Ectodermal cell (in vitro differentiated cells): Measurements from ENCODE around the gene AP5Z1.

ENCODE experiments used
- H3K27ac ChIP-seq: 2 replicates; pipeline ENCODE4 v1.7.0; 2013; ENCODE audit warnings: mild to moderate bottlenecking, low read depth, low read length; ENCODE audit not compliant: insufficient read depth, poor library complexity, severe bottlenecking
- H3K27me3 ChIP-seq: 2 replicates; pipeline ENCODE4 v1.7.0; 2013; ENCODE audit warnings: mild to moderate bottlenecking, low read length; ENCODE audit not compliant: insufficient read depth, control insufficient read depth, poor library complexity, severe bottlenecking
- H3K36me3 ChIP-seq: one replicate; pipeline ENCODE4 v1.7.0; 2013; ENCODE audit warnings: low read length; ENCODE audit not compliant: control insufficient read depth, insufficient read depth
- H3K4me1 ChIP-seq: one replicate; pipeline ENCODE4 v1.7.0; 2013; ENCODE audit warnings: low read length; ENCODE audit not compliant: control insufficient read depth, insufficient read depth
- H3K4me3 ChIP-seq: 2 replicates; pipeline ENCODE4 v1.7.0; 2013; ENCODE audit warnings: low read depth, low read length, control low read depth; ENCODE audit not compliant: insufficient read depth
- H3K9me3 ChIP-seq: 2 replicates; pipeline ENCODE4 v1.7.0; 2013; ENCODE audit warnings: mild to moderate bottlenecking, low read length, moderate library complexity; ENCODE audit not compliant: control insufficient read depth
- WGBS, 2 experiments: methylation state at CpG; one replicate each; pipeline ENCODE4 v1.1.7; 2013; ENCODE audit warnings: missing lambda C conversion rate in 2 of 2; 5-methylcytosine and 5-hydroxymethylcytosine counted together

Gene AP5Z1

GRCh38 chr7:4809666-4810065 lies 34.2 kb downstream of the AP5Z1 start:
- Histone ChIP-seq H3K36me3 (no peaks in the 10 kb centered on the region), H3K27me3 (no peaks in the 10 kb centered on the region), H3K4me3 (no peak overlapping the region), H3K4me1 (no peaks in the 10 kb centered on the region), H3K27ac (no peak overlapping the region), H3K9me3 (no peaks in the 10 kb centered on the region)
- 94 to 97% methylated on average over 14 of the region's 14 CpGs for whole genome bisulfite sequencing, 2 experiments

DNA sequence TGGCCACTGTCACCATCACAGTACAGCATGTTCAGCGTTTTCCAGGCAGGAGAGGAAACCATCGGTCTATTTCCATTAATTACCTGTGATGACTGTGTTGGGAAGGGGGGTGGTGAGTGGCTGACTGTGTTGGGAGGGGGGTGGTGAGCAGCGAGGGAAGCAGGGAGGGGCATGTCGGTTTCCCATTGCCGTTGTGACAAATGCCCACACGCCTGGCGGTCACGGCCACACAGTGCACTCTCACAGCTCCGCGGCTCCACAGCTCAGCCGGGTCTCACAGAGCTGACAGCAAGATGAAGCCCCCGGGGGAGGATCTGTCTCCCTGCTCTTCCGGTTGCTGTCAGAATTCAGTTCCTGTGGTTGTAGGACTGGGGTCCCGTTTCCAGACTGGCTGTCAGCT lies 39.0 kb downstream of the AP5Z1 start:
- Histone ChIP-seq H3K4me1 (no peaks in the 10 kb centered on the region), H3K9me3 (no peaks in the 10 kb centered on the region), H3K27me3 (no peaks in the 10 kb centered on the region), H3K4me3 (no peak overlapping the region), H3K36me3 (no peaks in the 10 kb centered on the region), H3K27ac (no peak overlapping the region)
- WGBS, 2 experiments, result 91 to 92% methylated on average over 14 of the region's 14 CpGs

DNA sequence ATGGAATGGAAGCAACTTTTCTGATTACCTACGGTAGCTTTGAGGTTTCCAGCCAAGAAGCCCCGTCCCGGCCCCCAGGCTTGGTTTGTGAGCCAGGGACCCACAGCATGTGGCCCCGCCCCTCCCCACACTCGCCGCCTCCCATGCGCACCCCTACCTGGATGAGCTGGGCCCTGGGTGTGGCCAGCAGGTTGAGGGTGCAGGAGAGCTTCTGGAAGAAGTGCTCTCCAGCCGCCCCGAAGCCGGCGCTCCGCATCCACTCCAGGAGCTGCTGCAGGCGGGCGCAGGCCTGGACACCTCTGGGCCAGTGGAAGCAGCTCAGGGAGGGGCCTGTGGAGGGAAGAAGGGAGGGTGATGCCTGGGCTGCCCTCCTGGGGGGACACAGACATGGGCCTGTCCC lies 39.7 kb downstream of the AP5Z1 start:
- 95 to 96% methylated on average over 14 of the region's 14 CpGs for WGBS, 2 experiments
- no peaks in the 10 kb centered on the region for H3K27me3 ChIP-seq
- H3K36me3 ChIP-seq, result no peaks in the 10 kb centered on the region
- no peak overlapping the region for H3K27ac ChIP-seq
- no peaks in the 10 kb centered on the region for H3K4me1 ChIP-seq
- no peak overlapping the region for H3K4me3 ChIP-seq
- no peaks in the 10 kb centered on the region for H3K9me3 ChIP-seq

- 92 to 94% methylated on average over 38 of the region's 38 CpGs for WGBS, 2 experiments
Observed at GRCh38 chr7:4815609-4816418, 40.4 kb downstream of the AP5Z1 start.

GRCh38 chr7:4816419-4817080 lies 41.1 kb downstream of the AP5Z1 start:
- Histone ChIP-seq H3K9me3 (no peaks in the 10 kb centered on the region), H3K27me3 (no peaks in the 10 kb centered on the region), H3K4me1 (no peaks in the 10 kb centered on the region), H3K27ac (no peak overlapping the region), H3K36me3 (no peaks in the 10 kb centered on the region), H3K4me3 (no peak overlapping the region)
- 93% methylated on average over 26 of the region's 26 CpGs for WGBS, 2 experiments

More at GRCh38 chr7:4815609-4816418, 40.4 kb downstream of the AP5Z1 start:
- Histone ChIP-seq H3K4me3 (no peak overlapping the region), H3K27me3 (no peaks in the 10 kb centered on the region), H3K4me1 (no peaks in the 10 kb centered on the region), H3K36me3 (no peaks in the 10 kb centered on the region), H3K27ac (no peak overlapping the region), H3K9me3 (no peaks in the 10 kb centered on the region)

DNA sequence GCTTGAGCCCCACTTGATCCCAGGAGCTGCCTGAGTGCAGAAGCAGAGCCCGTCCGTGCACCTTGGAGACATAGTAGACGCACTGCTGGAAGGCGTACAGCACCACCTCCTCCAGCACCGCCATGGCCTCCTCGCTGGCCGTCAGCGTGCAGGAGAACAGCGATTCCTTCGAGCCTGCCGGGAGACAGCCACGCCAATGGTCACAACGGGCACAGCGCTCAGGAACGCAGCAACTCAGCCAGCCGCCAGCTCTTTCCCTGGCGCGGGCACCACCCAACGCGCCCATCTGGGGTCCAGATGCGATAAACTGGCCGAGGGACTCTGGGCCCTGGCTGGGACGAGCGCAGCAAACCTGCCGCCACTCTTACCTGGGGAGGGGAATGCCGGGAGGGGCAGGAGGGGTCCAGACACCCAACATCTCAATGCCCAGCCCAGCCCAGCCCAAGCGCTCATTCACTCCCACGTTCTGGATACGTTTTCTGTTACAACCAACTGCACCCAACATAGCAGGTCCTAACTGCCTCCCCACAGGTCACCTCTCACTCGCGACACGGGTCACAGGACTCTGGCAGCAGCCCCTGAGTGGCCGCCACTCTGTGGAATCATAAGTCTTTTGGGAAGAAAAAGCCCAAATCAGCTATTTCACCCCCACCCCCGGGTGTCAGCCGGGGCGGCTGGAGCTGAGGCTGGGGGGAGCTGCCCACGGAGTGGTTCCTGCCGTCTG lies 41.9 kb downstream of the AP5Z1 start:
- no peaks in the 10 kb centered on the region for H3K27me3 ChIP-seq
- no peak overlapping the region for H3K4me3 ChIP-seq
- H3K36me3 ChIP-seq, result no peaks in the 10 kb centered on the region
- no peaks in the 10 kb centered on the region for H3K9me3 ChIP-seq
- 95% methylated on average over 38 of the region's 38 CpGs for WGBS, 2 experiments
- no peak overlapping the region for H3K27ac ChIP-seq
- H3K4me1 ChIP-seq, result no peaks in the 10 kb centered on the region

- no peak overlapping the region for H3K27ac ChIP-seq
- no peaks in the 10 kb centered on the region for H3K4me1 ChIP-seq
- H3K4me3 ChIP-seq, result no peak overlapping the region
- 92% methylated on average over 32 of the region's 32 CpGs for WGBS, 2 experiments
- H3K9me3 ChIP-seq, result no peaks in the 10 kb centered on the region
- H3K36me3 ChIP-seq, result no peaks in the 10 kb centered on the region
- no peaks in the 10 kb centered on the region for H3K27me3 ChIP-seq
Observed at GRCh38 chr7:4818000-4818794, 42.8 kb downstream of the AP5Z1 start.

DNA sequence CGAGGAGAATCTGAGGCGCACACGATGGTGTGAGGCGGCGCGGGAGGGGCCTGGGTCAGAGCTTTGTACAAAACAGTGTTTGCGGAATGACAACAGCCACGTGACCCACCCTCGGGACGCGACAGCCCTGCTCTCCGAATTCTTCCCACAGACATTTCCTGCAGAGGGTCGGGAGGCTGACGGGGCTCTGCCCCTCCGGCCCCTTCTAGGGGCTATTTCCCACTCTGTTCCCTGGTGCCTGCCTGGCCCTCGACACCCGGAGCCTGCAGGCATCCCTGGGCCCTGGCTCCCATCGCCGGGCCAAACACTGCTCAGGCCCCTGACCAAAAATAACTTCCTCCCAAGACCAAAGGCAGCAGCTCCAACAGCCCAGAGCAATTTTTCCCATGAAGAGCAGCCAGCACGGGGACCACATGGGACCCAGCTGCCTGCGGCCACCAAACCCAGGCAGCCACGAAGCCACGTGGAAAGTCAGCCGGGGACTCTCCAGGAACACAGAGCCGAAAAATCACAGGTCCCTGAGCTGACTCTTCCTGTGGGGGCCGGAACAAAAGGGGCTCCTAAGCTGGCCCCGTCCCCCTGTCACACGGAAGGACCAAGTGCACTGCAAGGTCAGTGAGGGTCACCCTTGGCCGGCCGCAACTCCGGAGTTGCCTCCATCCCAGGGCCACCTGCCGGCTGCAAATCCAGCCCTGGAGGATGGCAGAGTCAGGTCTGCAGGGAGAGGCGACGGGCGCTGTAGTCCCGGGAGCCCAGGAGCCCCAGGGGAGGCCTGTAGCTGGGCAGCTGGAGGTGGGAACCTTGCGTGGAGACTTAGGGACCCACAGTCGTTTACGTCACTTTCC lies 44.4 kb downstream of the AP5Z1 start:
- no peaks in the 10 kb centered on the region for H3K36me3 ChIP-seq
- no peaks in the 10 kb centered on the region for H3K9me3 ChIP-seq
- H3K4me1 ChIP-seq, result no peaks in the 10 kb centered on the region
- H3K27ac ChIP-seq, result no peak overlapping the region
- WGBS, 2 experiments, result 93 to 94% methylated on average over 39 of the region's 39 CpGs
- no peak overlapping the region for H3K4me3 ChIP-seq
- H3K27me3 ChIP-seq, result no peaks in the 10 kb centered on the region

GRCh38 chr7:4820405-4820966 lies 45.1 kb downstream of the AP5Z1 start:
- no peaks in the 10 kb centered on the region for H3K27me3 ChIP-seq
- WGBS, 2 experiments, result 90 to 93% methylated on average over 19 of the region's 19 CpGs
- no peaks in the 10 kb centered on the region for H3K9me3 ChIP-seq
- no peaks in the 10 kb centered on the region for H3K4me1 ChIP-seq
- no peaks in the 10 kb centered on the region for H3K36me3 ChIP-seq
- no peak overlapping the region for H3K27ac ChIP-seq
- H3K4me3 ChIP-seq, result no peak overlapping the region
